GM13976 (cell line): ENCODE measurements around the gene UGT1A4.
"Not testable (repeated sequence)": the region's sequence is repeated elsewhere in the genome, so short reads cannot be mapped to it uniquely, and the experiment has no call there.

Experiments
- DNase-seq: peaks from one replicate; pipeline ENCODE4 v3.0.0; 2012; ENCODE audit warnings: low spot score
- in situ Hi-C: fragments of 300-500 bp; cut with MboI; formaldehyde crosslinking; loops from one replicate; pipeline ENCODE4 v1.12.0; 2022; ENCODE audit warnings: low sequenced_read_pairs, mixed read lengths, inconsistent platforms; ENCODE audit not compliant: unreplicated experiment
- TF ChIP-seq, protein P1 (sequence below): IDR thresholded peaks from 2 replicates; pipeline ENCODE4 v1.5.1; 2012; ENCODE audit warnings: borderline replicate concordance, mild to moderate bottlenecking; ENCODE audit not compliant: insufficient read depth; ENCODE audit errors: extremely low read depth, missing control alignments, control extremely low read depth

The UGT1A4 gene

GRCh38 chr2:233714121-233714520 is 4.4 kb upstream of the UGT1A4 start:
- in situ Hi-C loops = loop anchor here (25.0 kb wide), 2 partner anchors 252 to 427 kb away; no protein-coding TSS in a partner anchor
- DNase-seq = no peak
- TF ChIP-seq, protein P1, sequence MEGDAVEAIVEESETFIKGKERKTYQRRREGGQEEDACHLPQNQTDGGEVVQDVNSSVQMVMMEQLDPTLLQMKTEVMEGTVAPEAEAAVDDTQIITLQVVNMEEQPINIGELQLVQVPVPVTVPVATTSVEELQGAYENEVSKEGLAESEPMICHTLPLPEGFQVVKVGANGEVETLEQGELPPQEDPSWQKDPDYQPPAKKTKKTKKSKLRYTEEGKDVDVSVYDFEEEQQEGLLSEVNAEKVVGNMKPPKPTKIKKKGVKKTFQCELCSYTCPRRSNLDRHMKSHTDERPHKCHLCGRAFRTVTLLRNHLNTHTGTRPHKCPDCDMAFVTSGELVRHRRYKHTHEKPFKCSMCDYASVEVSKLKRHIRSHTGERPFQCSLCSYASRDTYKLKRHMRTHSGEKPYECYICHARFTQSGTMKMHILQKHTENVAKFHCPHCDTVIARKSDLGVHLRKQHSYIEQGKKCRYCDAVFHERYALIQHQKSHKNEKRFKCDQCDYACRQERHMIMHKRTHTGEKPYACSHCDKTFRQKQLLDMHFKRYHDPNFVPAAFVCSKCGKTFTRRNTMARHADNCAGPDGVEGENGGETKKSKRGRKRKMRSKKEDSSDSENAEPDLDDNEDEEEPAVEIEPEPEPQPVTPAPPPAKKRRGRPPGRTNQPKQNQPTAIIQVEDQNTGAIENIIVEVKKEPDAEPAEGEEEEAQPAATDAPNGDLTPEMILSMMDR = no peak

DNA sequence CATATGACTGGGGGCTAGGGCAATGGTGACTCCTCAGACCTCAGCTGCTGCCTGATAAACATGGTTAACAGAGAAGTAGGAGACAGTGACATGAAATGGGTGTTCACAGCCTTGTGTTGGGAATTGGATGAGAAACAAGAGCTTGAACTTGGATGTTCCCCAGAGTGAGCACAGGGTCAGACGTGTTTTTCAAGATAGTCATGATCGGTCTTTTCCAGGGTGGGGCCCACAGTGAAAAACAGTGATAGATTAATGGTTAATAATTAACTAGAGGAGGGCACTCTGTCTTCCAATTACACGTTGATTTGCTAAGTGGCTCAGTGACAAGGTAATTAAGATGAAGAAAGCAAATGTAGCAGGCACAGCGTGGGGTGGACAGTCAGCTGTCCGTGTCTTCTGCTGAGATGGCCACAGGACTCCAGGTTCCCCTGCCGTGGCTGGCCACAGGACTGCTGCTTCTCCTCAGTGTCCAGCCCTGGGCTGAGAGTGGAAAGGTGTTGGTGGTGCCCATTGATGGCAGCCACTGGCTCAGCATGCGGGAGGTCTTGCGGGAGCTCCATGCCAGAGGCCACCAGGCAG is 10.3 kb downstream of the UGT1A4 start, which contains the start of gene UGT1A3:
TSS of gene UGT1A3 (plus strand) at position 320 of the 579 bp plus-strand sequence. CDS start at position 405, 85 bp downstream.
- in situ Hi-C loops = no loop called here
- no peak for DNase-seq

GRCh38 chr2:233736868-233737653 is 18.5 kb downstream of the UGT1A4 start:
- DNase-seq, in situ Hi-C loops: not testable (repeated sequence)

More for the DNA sequence above, 10.3 kb downstream of the UGT1A4 start, which contains the start of gene UGT1A3:
- TF ChIP-seq, protein P1 = no peak

- in situ Hi-C loops = no loop called here
- DNase-seq = no peak
- TF ChIP-seq, protein P1 = no peak
These were observed 22.3 kb downstream of the UGT1A4 start for GRCh38 chr2:233740870-233741269.

GRCh38 chr2:233743464-233744259 is 25.1 kb downstream of the UGT1A4 start:
- TF ChIP-seq, protein P1 = no peak
- in situ Hi-C loops = no loop called here
- DNase-seq = no peak

- TF ChIP-seq, protein P1 = no peak
- in situ Hi-C loops = no loop called here
These were observed 26.7 kb downstream of the UGT1A4 start for GRCh38 chr2:233745073-233745755.

GRCh38 chr2:233745838-233746237 is 27.3 kb downstream of the UGT1A4 start:
- in situ Hi-C loops, DNase-seq: not testable (repeated sequence)

More at GRCh38 chr2:233745073-233745755, 26.7 kb downstream of the UGT1A4 start:
- DNase-seq = no peak
